ENCODE data around the gene LDAH. TPM values are rescaled to one million over a fixed set of nuclear protein-coding genes. Genes with fewer than 3 reads are reported as not detected.

Gene LDAH
- total and polyA plus RNA-seq, 2 donors (not counting 1 experiment from before 2014, with no cell fraction given): 9.0 to 31.3 TPM

- no peaks in the 10 kb centered on the region for H3K27me3 ChIP-seq (replicated peaks in 1 of 4; ENCODE audit: control extremely low read depth in 1 of 4, control insufficient read depth in 3 of 4, insufficient read depth in 4 of 4, low read length in 3 of 4)
- H3K79me2 ChIP-seq (ENCODE audit: control insufficient read depth, insufficient read depth, low read length): peaks cover 5% of the 10 kb centered on the region
- H3K27ac ChIP-seq (ENCODE audit: low read length in 2 of 2): no peak overlapping the region
- no peaks in the 10 kb centered on the region for H3K36me3 ChIP-seq (replicated peaks in 1 of 2; ENCODE audit: control extremely low read depth in 1 of 2, control insufficient read depth in 1 of 2, extremely low read depth in 1 of 2, insufficient read depth in 2 of 2, low read length in 1 of 2)
- H2AFZ ChIP-seq (ENCODE audit: insufficient read depth, low read depth, low read length, poor library complexity, severe bottlenecking): no peak overlapping the region
- H3K4me3 ChIP-seq (ENCODE audit: control extremely low read depth in 1 of 5, extremely low read depth in 1 of 5, insufficient read depth in 1 of 5, low read depth in 2 of 5, low read length in 4 of 5): no peak overlapping the region
- H4K20me1 ChIP-seq (ENCODE audit: control insufficient read depth, insufficient read depth, low read length, poor library complexity, severe bottlenecking): no peaks in the 10 kb centered on the region
- CTCF ChIA-PET: no interaction called here
- no peak for DNase-seq
- no peak for TF ChIP-seq EZH2 (IDR thresholded peaks at IDR 0.05; ENCODE audit: borderline replicate concordance, insufficient read depth, low read depth, low read length, poor library complexity, severe bottlenecking)
- TF ChIP-seq CTCF (IDR thresholded peaks at IDR 0.05): no peak
- H3K9me3 ChIP-seq (ENCODE audit: control extremely low read depth in 1 of 3, control insufficient read depth in 2 of 3, insufficient read depth in 1 of 3, low read length in 2 of 3): no peaks in the 10 kb centered on the region
- H3K9ac ChIP-seq (ENCODE audit: low read length): no peak overlapping the region
- H3K4me1 ChIP-seq (ENCODE audit: control insufficient read depth in 2 of 2, insufficient read depth in 2 of 2, low read length in 2 of 2): peaks cover 13 to 16% of the 10 kb centered on the region in 2 donors
- no peak overlapping the region for H3K4me2 ChIP-seq (replicated peaks; ENCODE audit: low read depth, low read length, poor library complexity, severe bottlenecking)
- ATAC-seq (ENCODE audit: low read depth): no peak
- POLR2A ChIA-PET: no interaction called here
- intact Hi-C loops (cut with micrococcal nuclease): loop anchor here (5.0 kb wide), 1 partner anchor 35 kb away; no protein-coding TSS in a partner anchor
- Mint-ChIP-seq H3K9me3 (ENCODE audit: insufficient read depth) (no peaks in the 10 kb centered on the region), H3K4me3 (no peak overlapping the region), H3K27me3 (no peaks in the 10 kb centered on the region), H3K27ac (no peak overlapping the region), H3K4me1 (peaks cover 26% of the 10 kb centered on the region)
- 80% methylated on average over 1 of the region's 5 CpGs for WGBS (ENCODE audit: insufficient coverage)
These were observed 120.3 kb downstream of the LDAH start for GRCh38 chr2:20702563-20702962.

GRCh38 chr2:20698916-20699613, 123.8 kb downstream of the LDAH start:
- Mint-ChIP-seq H3K4me3 (peak overlapping the region; percentile 66), H3K27me3 (no peaks in the 10 kb centered on the region), H3K27ac (peak overlapping the region; percentile 27), H3K4me1 (peaks cover 32% of the 10 kb centered on the region), H3K9me3 (ENCODE audit: insufficient read depth) (no peaks in the 10 kb centered on the region)
- Histone ChIP-seq H3K9me3 (ENCODE audit: control extremely low read depth in 1 of 3, control insufficient read depth in 2 of 3, insufficient read depth in 1 of 3, low read length in 2 of 3) (no peaks in the 10 kb centered on the region), H3K36me3 (replicated peaks in 1 of 2; ENCODE audit: control extremely low read depth in 1 of 2, control insufficient read depth in 1 of 2, extremely low read depth in 1 of 2, insufficient read depth in 2 of 2, low read length in 1 of 2) (peaks cover 3 to 5% of the 10 kb centered on the region in 2 experiments), H3K27ac (ENCODE audit: low read length in 2 of 2) (peak overlapping the region in 1 of 2 donors; percentile 1), H3K79me2 (ENCODE audit: control insufficient read depth, insufficient read depth, low read length) (no peaks in the 10 kb centered on the region), H3K4me2 (replicated peaks; ENCODE audit: low read depth, low read length, poor library complexity, severe bottlenecking) (peak overlapping the region; percentile 42), H4K20me1 (ENCODE audit: control insufficient read depth, insufficient read depth, low read length, poor library complexity, severe bottlenecking) (no peaks in the 10 kb centered on the region), H3K27me3 (replicated peaks in 1 of 4; ENCODE audit: control extremely low read depth in 1 of 4, control insufficient read depth in 3 of 4, insufficient read depth in 4 of 4, low read length in 3 of 4) (no peaks in the 10 kb centered on the region), H2AFZ (ENCODE audit: insufficient read depth, low read depth, low read length, poor library complexity, severe bottlenecking) (no peak overlapping the region), H3K9ac (ENCODE audit: low read length) (peak overlapping the region; percentile 30), H3K4me1 (ENCODE audit: control insufficient read depth in 2 of 2, insufficient read depth in 2 of 2, low read length in 2 of 2) (peaks cover 13 to 31% of the 10 kb centered on the region in 2 donors), H3K4me3 (ENCODE audit: control extremely low read depth in 1 of 5, extremely low read depth in 1 of 5, insufficient read depth in 1 of 5, low read depth in 2 of 5, low read length in 4 of 5) (peak overlapping the region in 1 of 5 experiments; percentile 12)
- intact Hi-C loops (cut with micrococcal nuclease): no loop called here
- TF ChIP-seq EZH2 (IDR thresholded peaks at IDR 0.05; ENCODE audit: borderline replicate concordance, insufficient read depth, low read depth, low read length, poor library complexity, severe bottlenecking): no peak
- TF ChIP-seq CTCF (IDR thresholded peaks at IDR 0.05): no peak
- CTCF ChIA-PET: interaction anchor here (1.2 to 2.2 kb wide), 4 partner anchors 23 to 38 kb away, joined by 3 to 11 read pairs (median 4); no protein-coding TSS in a partner anchor
- POLR2A ChIA-PET: no interaction called here
- ATAC-seq (ENCODE audit: low read depth) (no peak), DNase-seq (peak; percentile 30)
- WGBS (ENCODE audit: insufficient coverage): no CpG with 5 or more reads among the region's 4 CpGs
